Vagina (tissue), 2 donors: ENCODE measurements around the gene ENOX2.

Experiments used
- CTCF ChIP-seq, 3 experiments: fragments of 450-650 bp in 2 of 3; fragments of 200-600 bp in 1 of 3; sonication (generic) in 1 of 3; IDR thresholded peaks; one replicate each; pipeline ENCODE4 v1.5.1; 2017 to 2019; ENCODE audit warnings: antibody characterized with exemption in 3 of 3, mild to moderate bottlenecking in 2 of 3, moderate library complexity in 2 of 3
- POLR2A ChIP-seq, 2 donors: fragments of 450-650 bp; IDR thresholded peaks; one replicate each; pipeline ENCODE4 v1.6.1; 2017; ENCODE audit warnings: antibody characterized with exemption in 2 of 2, mild to moderate bottlenecking in 2 of 2, moderate library complexity in 2 of 2

- no peak for TF ChIP-seq POLR2A (IDR thresholded peaks at IDR 0.05)
- TF ChIP-seq CTCF (IDR thresholded peaks at IDR 0.05), result no peak
Measured at GRCh38 chrX:130896802-130897501, 6.1 kb downstream of the ENOX2 start.
